Measurements from ENCODE around the gene YY2.
A peak's percentile ranks its signal among the peaks of the same experiment; 100 is the strongest.
"Not testable (repeated sequence)": the region's sequence is repeated elsewhere in the genome, so short reads cannot be mapped to it uniquely, and the experiment has no call there.

YY2 gene

GRCh38 chrX:21855937-21856415 is at the start of gene YY2:
Gene YY2, plus strand, starts transcription at chrX:21855987. Its CDS starts 498 bp downstream, at chrX:21856485.
- DNase-seq (ENCODE audit: low read depth in 2 of 3, low spot score in 2 of 3) = no peak

GRCh38 chrX:21806691-21807090 is 49.1 kb upstream of the YY2 start:
- DNase-seq (ENCODE audit: low read depth in 2 of 3, low spot score in 2 of 3) = no peak

- DNase-seq (ENCODE audit: low read depth in 2 of 3, low spot score in 2 of 3) = no peak
Observed at GRCh38 chrX:21811832-21812231, 44.0 kb upstream of the YY2 start.

GRCh38 chrX:21812628-21813027 is 43.2 kb upstream of the YY2 start:
- DNase-seq (ENCODE audit: low read depth in 2 of 3, low spot score in 2 of 3) = no peak

GRCh38 chrX:21813612-21814368 is 42.0 kb upstream of the YY2 start:
- no peak for DNase-seq (ENCODE audit: low read depth in 2 of 3, low spot score in 2 of 3)

GRCh38 chrX:21816136-21816535 is 39.7 kb upstream of the YY2 start:
- DNase-seq (ENCODE audit: low read depth in 2 of 3, low spot score in 2 of 3) = no peak

- DNase-seq (ENCODE audit: low read depth in 2 of 3, low spot score in 2 of 3) = not testable (repeated sequence)
Observed at GRCh38 chrX:21820170-21820569, 35.6 kb upstream of the YY2 start.

GRCh38 chrX:21821875-21822274 is 33.9 kb upstream of the YY2 start:
- no peak for DNase-seq (ENCODE audit: low read depth in 2 of 3, low spot score in 2 of 3)

GRCh38 chrX:21831496-21831895 is 24.3 kb upstream of the YY2 start:
- no peak for DNase-seq (ENCODE audit: low read depth in 2 of 3, low spot score in 2 of 3)

- no peak for DNase-seq (ENCODE audit: low read depth in 2 of 3, low spot score in 2 of 3)
Observed at GRCh38 chrX:21837056-21837455, 18.7 kb upstream of the YY2 start.

- no peak for DNase-seq (ENCODE audit: low read depth in 2 of 3, low spot score in 2 of 3)
Observed at GRCh38 chrX:21838937-21839333, 16.9 kb upstream of the YY2 start.

- DNase-seq (ENCODE audit: low read depth in 2 of 3, low spot score in 2 of 3) = peak; percentile 53 to 56 (median 55)
Observed at GRCh38 chrX:21839334-21840192, 16.2 kb upstream of the YY2 start, which contains the start of gene MBTPS2. Gene MBTPS2, plus strand, starts transcription at chrX:21839617. Its CDS starts 118 bp downstream, at chrX:21839735.

GRCh38 chrX:21840193-21840545 is 15.6 kb upstream of the YY2 start:
- no peak for DNase-seq (ENCODE audit: low read depth in 2 of 3, low spot score in 2 of 3)

GRCh38 chrX:21843179-21843578 is 12.6 kb upstream of the YY2 start:
- no peak for DNase-seq (ENCODE audit: low read depth in 2 of 3, low spot score in 2 of 3)

GRCh38 chrX:21845096-21845495 is 10.7 kb upstream of the YY2 start:
- DNase-seq (ENCODE audit: low read depth in 2 of 3, low spot score in 2 of 3) = no peak

GRCh38 chrX:21847342-21847741 is 8.4 kb upstream of the YY2 start:
- no peak for DNase-seq (ENCODE audit: low read depth in 2 of 3, low spot score in 2 of 3)

GRCh38 chrX:21853578-21853977 is 2.2 kb upstream of the YY2 start:
- DNase-seq (ENCODE audit: low read depth in 2 of 3, low spot score in 2 of 3) = no peak

GRCh38 chrX:21856504-21856903 is 717 bp downstream of the YY2 start:
- no peak for DNase-seq (ENCODE audit: low read depth in 2 of 3, low spot score in 2 of 3)

- DNase-seq (ENCODE audit: low read depth in 2 of 3, low spot score in 2 of 3) = no peak
Observed at GRCh38 chrX:21863241-21863640, 7.5 kb downstream of the YY2 start.

GRCh38 chrX:21865436-21865835 is 9.6 kb downstream of the YY2 start:
- no peak for DNase-seq (ENCODE audit: low read depth in 2 of 3, low spot score in 2 of 3)

- no peak for DNase-seq (ENCODE audit: low read depth in 2 of 3, low spot score in 2 of 3)
Observed at GRCh38 chrX:21870494-21870893, 14.7 kb downstream of the YY2 start.

Measured in activated CD8-positive, alpha-beta memory T cell treated with anti-CD3 and anti-CD28 coated beads for 48 hours (primary cell).